Caco-2 (cell line): ENCODE results near the gene DTNB. TPM values are rescaled to one million over a fixed set of nuclear protein-coding genes. Genes with fewer than 3 reads are reported as not detected.

ENCODE experiments used
- BruUV-seq: library from RNA; stranded (reverse); fragments of 400-500 nt; replicated peaks from 2 replicates; lab custom pipeline; 2021; lab: Mats Ljungman, UMichigan
- CTCF ChIA-PET: fragments of 300-600 bp; sonication (Branson Sonifier 250); formaldehyde crosslinking; loops from one replicate; lab custom pipeline; 2022; ENCODE audit warnings: antibody characterized with exemption; lab: Charles Lee
- POLR2A ChIA-PET: fragments of 300-600 bp; sonication (Branson Sonifier 250); formaldehyde crosslinking; loops from one replicate; lab custom pipeline; 2022; ENCODE audit warnings: antibody characterized with exemption; lab: Charles Lee
- DNase-seq, 2 experiments: peaks; one replicate each; pipeline versions ENCODE4 v3.0.0 to v3.0.0-alpha.2; 2020 to 2022
- H3K27me3 ChIP-seq: replicated peaks from 2 replicates; pipeline ENCODE4 v1.6.0; 2011; ENCODE audit warnings: low read length; ENCODE audit not compliant: control insufficient read depth, insufficient read depth
- H3K36me3 ChIP-seq: 2 replicates; pipeline ENCODE4 v1.5.1; 2011; ENCODE audit warnings: low read length; ENCODE audit not compliant: control insufficient read depth, insufficient read depth
- H3K4me1 ChIP-seq: fragments of 250-450 bp; sonication (Bioruptor Pico); 2 replicates; pipeline ENCODE4 v1.5.1; 2020; ENCODE audit warnings: mild to moderate bottlenecking
- H3K4me3 ChIP-seq: 2 replicates; pipeline ENCODE4 v1.5.1; 2011; ENCODE audit warnings: low read depth, mild to moderate bottlenecking, control low read depth, low read length
- H3K9me3 ChIP-seq: fragments of 250-450 bp; sonication (Bioruptor Pico); 2 replicates; pipeline ENCODE4 v1.5.1; 2020; ENCODE audit warnings: mild to moderate bottlenecking, moderate library complexity
- H3K27ac Mint-ChIP-seq: one replicate; pipeline ENCODE4 v1.8.0; 2022; ENCODE audit warnings: mixed read lengths; ENCODE audit not compliant: unreplicated experiment
- H3K27me3 Mint-ChIP-seq: one replicate; pipeline ENCODE4 v1.8.0; 2022; ENCODE audit warnings: mixed read lengths; ENCODE audit not compliant: insufficient read depth, unreplicated experiment
- H3K36me3 Mint-ChIP-seq: one replicate; pipeline ENCODE4 v1.8.0; 2022; ENCODE audit warnings: mild to moderate bottlenecking, mixed read lengths; ENCODE audit not compliant: insufficient read depth, unreplicated experiment
- H3K4me1 Mint-ChIP-seq: one replicate; pipeline ENCODE4 v1.8.0; 2022; ENCODE audit warnings: low read depth, mixed read lengths; ENCODE audit not compliant: unreplicated experiment
- H3K4me3 Mint-ChIP-seq: one replicate; pipeline ENCODE4 v1.8.0; 2022; ENCODE audit warnings: mild to moderate bottlenecking, moderate library complexity, mixed read lengths; ENCODE audit not compliant: unreplicated experiment
- H3K9me3 Mint-ChIP-seq: one replicate; pipeline ENCODE4 v1.8.0; 2022; ENCODE audit warnings: mixed read lengths; ENCODE audit not compliant: unreplicated experiment
- CTCF ChIP-seq, 2 experiments: fragments of 200-600 bp in 1 of 2; IDR thresholded peaks; 1 replicate in 1 of 2; 2 replicates in 1 of 2; pipeline versions ENCODE4 v1.5.1 to v1.8.0; 2011 to 2022; ENCODE audit warnings: antibody characterized with exemption in 1 of 2, control low read depth in 1 of 2, inconsistent platforms in 1 of 2, low read depth in 1 of 2, low read length in 1 of 2, mild to moderate bottlenecking in 1 of 2, moderate library complexity in 1 of 2; ENCODE audit not compliant: insufficient read depth in 1 of 2, severe bottlenecking in 1 of 2, unreplicated experiment in 1 of 2
- intact Hi-C: fragments of 100-400 bp; cut with micrococcal nuclease; formaldehyde crosslinking; loops from one replicate; pipeline ENCODE4 v1.10.0; 2022; ENCODE audit not compliant: unreplicated experiment
- total RNA-seq: library from RNA; stranded (reverse); gene quantifications from 2 replicates; pipeline ENCODE4 v1.2.3, GENCODE V29; 2022

The DTNB gene
- total RNA-seq, 1 experiment from 2014 or later: 50.4 TPM

DNA sequence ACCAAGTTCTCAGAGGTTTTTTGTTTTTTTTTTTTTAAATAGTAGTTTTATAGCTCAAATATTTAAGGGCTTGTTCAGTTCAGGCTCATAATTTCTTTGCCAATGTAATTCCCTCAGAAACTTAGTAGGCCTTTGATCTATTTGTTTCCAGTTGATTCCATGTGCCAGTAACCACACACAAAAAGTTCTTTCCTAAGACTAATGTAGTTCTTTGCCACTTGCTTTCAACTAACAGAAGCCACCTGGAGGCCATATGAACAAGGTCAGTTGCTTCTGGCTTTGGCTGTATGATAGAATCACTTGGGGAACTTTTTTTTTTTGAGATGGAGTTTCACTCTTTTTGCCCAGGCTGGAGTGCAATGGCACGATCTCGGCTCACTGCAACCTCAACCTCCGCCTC, 100.7 kb downstream of the DTNB start:
- Mint-ChIP-seq H3K27ac (no peak overlapping the region), H3K4me1 (no peaks in the 10 kb centered on the region), H3K9me3 (no peaks in the 10 kb centered on the region), H3K27me3 (no peaks in the 10 kb centered on the region), H3K36me3 (peaks cover 18% of the 10 kb centered on the region), H3K4me3 (no peak overlapping the region)
- Histone ChIP-seq H3K27me3 (no peaks in the 10 kb centered on the region), H3K36me3 (peaks cover 2% of the 10 kb centered on the region; the same call in 1 of the 2 replicates), H3K9me3 (no peaks in the 10 kb centered on the region), H3K4me1 (no peaks in the 10 kb centered on the region), H3K4me3 (no peak overlapping the region)
- no peak for DNase-seq
- TF ChIP-seq CTCF (IDR thresholded peaks at IDR 0.05; ENCODE audit: insufficient read depth in 1 of 2, low read depth in 1 of 2, low read length in 1 of 2, severe bottlenecking in 1 of 2, unreplicated experiment in 1 of 2): no peak
- intact Hi-C loops: no loop called here
- BruUV-seq: no TSS peak
- ChIA-PET POLR2A (no interaction called here), CTCF (no interaction called here)

GRCh38 chr2:25570161-25570845, 103.1 kb downstream of the DTNB start:
- no peak for TF ChIP-seq CTCF (IDR thresholded peaks at IDR 0.05; ENCODE audit: insufficient read depth in 1 of 2, low read depth in 1 of 2, low read length in 1 of 2, severe bottlenecking in 1 of 2, unreplicated experiment in 1 of 2)
- no peak overlapping the region for H3K4me3 Mint-ChIP-seq
- H3K4me1 ChIP-seq: no peaks in the 10 kb centered on the region
- DNase-seq: no peak
- H3K36me3 Mint-ChIP-seq: peaks cover 13% of the 10 kb centered on the region
- no peaks in the 10 kb centered on the region for H3K9me3 Mint-ChIP-seq
- CTCF ChIA-PET: interaction anchor here (0.6 kb wide), 1 partner anchor 1687 kb away, joined by 3 read pairs; no protein-coding TSS in a partner anchor
- POLR2A ChIA-PET: no interaction called here
- intact Hi-C loops: no loop called here
- H3K27ac Mint-ChIP-seq: no peak overlapping the region
- H3K27me3 Mint-ChIP-seq: no peaks in the 10 kb centered on the region
- peaks cover 2% of the 10 kb centered on the region; the same call in 1 of the 2 replicates for H3K36me3 ChIP-seq
- no peak overlapping the region for H3K4me3 ChIP-seq
- BruUV-seq: no TSS peak
- no peaks in the 10 kb centered on the region for H3K27me3 ChIP-seq
- H3K9me3 ChIP-seq: no peaks in the 10 kb centered on the region
- no peaks in the 10 kb centered on the region for H3K4me1 Mint-ChIP-seq

DNA sequence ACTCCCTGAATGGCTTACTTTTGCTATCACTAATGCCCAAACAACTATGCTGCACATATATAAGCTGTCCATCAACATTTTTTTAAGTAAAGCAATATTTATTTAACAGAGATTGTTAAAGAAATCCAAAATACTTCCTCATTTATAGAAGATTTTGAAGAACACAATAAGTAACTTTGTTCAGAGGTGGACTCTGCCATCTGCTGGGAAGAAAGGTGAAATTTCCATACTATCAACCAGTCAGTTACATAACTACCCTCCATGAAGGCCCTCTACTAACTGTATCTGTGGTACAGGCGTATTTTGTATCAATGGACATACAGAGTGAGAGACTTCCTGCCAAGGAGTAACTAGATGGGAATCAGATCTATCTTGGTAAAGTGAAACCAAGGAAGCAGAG, 106.0 kb downstream of the DTNB start:
- Histone ChIP-seq H3K27me3 (no peaks in the 10 kb centered on the region), H3K4me3 (no peak overlapping the region), H3K9me3 (no peaks in the 10 kb centered on the region), H3K36me3 (peaks cover 2% of the 10 kb centered on the region; the same call in 1 of the 2 replicates), H3K4me1 (no peaks in the 10 kb centered on the region)
- H3K27me3 Mint-ChIP-seq: no peaks in the 10 kb centered on the region
- peak in 1 of 2 experiments; percentile 32 for DNase-seq
- H3K36me3 Mint-ChIP-seq: peaks cover 6% of the 10 kb centered on the region
- H3K9me3 Mint-ChIP-seq: no peaks in the 10 kb centered on the region
- no peaks in the 10 kb centered on the region for H3K4me1 Mint-ChIP-seq
- intact Hi-C loops: loop anchor here (1.0 kb wide), 3 partner anchors 190 to 258 kb away; no protein-coding TSS in a partner anchor
- peak; percentile 51 to 52 for TF ChIP-seq CTCF (IDR thresholded peaks at IDR 0.05; ENCODE audit: insufficient read depth in 1 of 2, low read depth in 1 of 2, low read length in 1 of 2, severe bottlenecking in 1 of 2, unreplicated experiment in 1 of 2)
- no peak overlapping the region for H3K4me3 Mint-ChIP-seq
- CTCF ChIA-PET: no interaction called here
- no TSS peak for BruUV-seq
- POLR2A ChIA-PET: no interaction called here
- H3K27ac Mint-ChIP-seq: no peak overlapping the region
